ENCODE data around the gene TPSG1. TPM values are rescaled to one million over a fixed set of nuclear protein-coding genes. Genes with fewer than 3 reads are reported as not detected.

Gene TPSG1
- polyA plus RNA-seq, 1 donor (not counting 4 experiments of a cell fraction or from before 2014, with no cell fraction given), result not detected

- Histone ChIP-seq H3K27ac (ENCODE audit: control insufficient read depth, insufficient read depth, low read length) (no peak overlapping the region), H4K20me1 (ENCODE audit: control insufficient read depth, extremely low read depth, insufficient read depth, low read length) (no peaks in the 10 kb centered on the region), H3K4me2 (ENCODE audit: control insufficient read depth, extremely low read depth, insufficient read depth, low read depth, low read length) (no peak overlapping the region), H3K79me2 (ENCODE audit: control insufficient read depth, insufficient read depth, low read length) (no peaks in the 10 kb centered on the region), H3K9ac (ENCODE audit: control insufficient read depth, extremely low read depth, insufficient read depth, low read length) (no peak overlapping the region), H2AFZ (ENCODE audit: control insufficient read depth, low read length) (no peak overlapping the region), H3K4me3 (ENCODE audit: control insufficient read depth in 2 of 3, extremely low read depth in 1 of 3, insufficient read depth in 2 of 3, low read depth in 1 of 3, low read length in 3 of 3) (no peak overlapping the region), H3K36me3 (ENCODE audit: control insufficient read depth in 2 of 2, extremely low read depth in 1 of 2, insufficient read depth in 2 of 2, low read length in 2 of 2) (no peaks in the 10 kb centered on the region), H3K27me3 (ENCODE audit: control insufficient read depth, extremely low read depth, insufficient read depth, low read length) (no peaks in the 10 kb centered on the region), H3K9me1 (ENCODE audit: control insufficient read depth, extremely low read depth, insufficient read depth, low read length) (no peaks in the 10 kb centered on the region), H3K9me3 (ENCODE audit: control insufficient read depth, low read depth, low read length) (peaks cover 3% of the 10 kb centered on the region), H3K4me1 (ENCODE audit: control insufficient read depth, extremely low read depth, insufficient read depth, low read length) (no peaks in the 10 kb centered on the region)
- dilution Hi-C loops (cut with MboI; ENCODE audit: extremely low pct_ligation_motif_present, low sequenced_read_pairs), result no loop called here
- DNase-seq (ENCODE audit: low read depth, low spot score) (no peak), FAIRE-seq (no peak)
- TF ChIP-seq CTCF (optimal IDR thresholded peaks at IDR 0.05 in 1 of 3, IDR thresholded peaks at IDR 0.05 in 1 of 3, conservative IDR thresholded peaks at IDR 0.05 in 1 of 3; ENCODE audit: extremely low read depth in 1 of 3, insufficient read depth in 2 of 3, low read length in 3 of 3) (peak in 1 of 3 experiments; percentile 8), EZH2 (IDR thresholded peaks at IDR 0.05; ENCODE audit: low read length) (no peak)
Observed at GRCh38 chr16:1181404-1182315, 43.4 kb downstream of the TPSG1 start.

- H3K79me2 ChIP-seq (ENCODE audit: control insufficient read depth, insufficient read depth, low read length), result no peaks in the 10 kb centered on the region
- TF ChIP-seq EZH2 (IDR thresholded peaks at IDR 0.05; ENCODE audit: low read length), result no peak
- no peak overlapping the region for H3K27ac ChIP-seq (ENCODE audit: control insufficient read depth, insufficient read depth, low read length)
- no peaks in the 10 kb centered on the region for H3K9me3 ChIP-seq (ENCODE audit: control insufficient read depth, low read depth, low read length)
- H3K4me1 ChIP-seq (ENCODE audit: control insufficient read depth, extremely low read depth, insufficient read depth, low read length), result no peaks in the 10 kb centered on the region
- dilution Hi-C loops (cut with MboI; ENCODE audit: extremely low pct_ligation_motif_present, low sequenced_read_pairs), result no loop called here
- H3K9me1 ChIP-seq (ENCODE audit: control insufficient read depth, extremely low read depth, insufficient read depth, low read length), result no peaks in the 10 kb centered on the region
- H3K4me2 ChIP-seq (ENCODE audit: control insufficient read depth, extremely low read depth, insufficient read depth, low read depth, low read length), result no peak overlapping the region
- no peak overlapping the region for H3K9ac ChIP-seq (ENCODE audit: control insufficient read depth, extremely low read depth, insufficient read depth, low read length)
- H4K20me1 ChIP-seq (ENCODE audit: control insufficient read depth, extremely low read depth, insufficient read depth, low read length), result no peaks in the 10 kb centered on the region
- no peak overlapping the region for H3K4me3 ChIP-seq (ENCODE audit: control insufficient read depth in 2 of 3, extremely low read depth in 1 of 3, insufficient read depth in 2 of 3, low read depth in 1 of 3, low read length in 3 of 3)
- H3K27me3 ChIP-seq (ENCODE audit: control insufficient read depth, extremely low read depth, insufficient read depth, low read length), result no peaks in the 10 kb centered on the region
- H3K36me3 ChIP-seq (ENCODE audit: control insufficient read depth in 2 of 2, extremely low read depth in 1 of 2, insufficient read depth in 2 of 2, low read length in 2 of 2), result no peaks in the 10 kb centered on the region
- FAIRE-seq (no peak), DNase-seq (ENCODE audit: low read depth, low spot score) (no peak)
- no peak overlapping the region for H2AFZ ChIP-seq (ENCODE audit: control insufficient read depth, low read length)
Observed at GRCh38 chr16:1180549-1181403, 44.3 kb downstream of the TPSG1 start.
